H54 (cell line): ENCODE data around the gene DOK4.

Experiments used
- DNase-seq: peaks from one replicate; pipeline ENCODE4 v3.0.0; 2011; ENCODE audit warnings: low spot score, mixed read lengths; ENCODE audit not compliant: insufficient read length
- FAIRE-seq: peaks from 3 replicates; lab custom pipeline; 2011; peaks lifted over from hg19 to GRCh38; lab: Jason Lieb, UNC
- POLR2A ChIP-seq: IDR thresholded peaks from 2 replicates; pipeline ENCODE4 v1.6.1; 2011; ENCODE audit warnings: low read depth, mild to moderate bottlenecking, low read length

The DOK4 gene

DNA sequence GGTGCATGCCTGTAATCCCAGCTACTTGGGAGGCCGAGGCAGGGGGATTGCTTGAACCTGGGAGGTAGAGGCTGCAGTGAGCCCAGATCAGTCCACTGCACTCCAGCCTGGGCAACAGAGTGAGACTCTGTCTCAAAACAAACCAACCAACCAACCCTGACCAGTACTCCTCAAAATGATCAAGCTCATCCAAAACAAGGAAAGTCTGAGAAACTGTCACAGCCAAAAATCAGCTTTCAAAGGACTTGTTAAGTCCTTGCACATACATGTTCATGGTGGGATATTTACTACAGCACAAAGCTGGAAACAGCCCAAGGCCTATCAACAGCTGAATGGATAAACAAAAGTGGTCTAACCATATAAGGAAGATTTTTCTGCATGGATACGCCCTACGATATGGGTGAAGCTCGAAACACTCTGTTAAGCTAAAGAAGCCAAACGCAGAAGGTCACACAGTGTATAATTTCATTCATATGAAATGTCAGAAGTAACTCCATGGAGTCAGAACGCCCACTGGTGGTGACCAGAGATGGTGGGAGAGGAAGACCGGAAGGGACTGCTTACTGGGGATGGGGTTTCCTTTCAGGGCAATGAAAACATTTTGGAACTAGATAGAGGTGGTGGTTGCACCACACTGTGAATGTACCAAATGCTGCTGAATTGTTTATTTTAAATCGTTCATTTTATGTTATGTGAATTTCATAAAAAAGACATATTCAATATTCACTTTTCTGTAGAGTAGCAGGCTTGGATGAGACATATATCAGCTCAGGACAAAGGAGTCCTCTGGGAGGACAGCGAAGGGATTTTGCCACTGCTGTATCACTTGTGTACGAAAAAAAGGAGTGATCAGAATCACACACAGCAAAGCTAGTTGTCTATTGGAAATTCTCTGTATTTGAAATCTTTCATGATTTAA lies 64.0 kb downstream of the DOK4 start:
- FAIRE-seq (no peak), DNase-seq (peak; percentile 27)
- TF ChIP-seq POLR2A = no peak
